PC-9 (cell line): ENCODE data around the gene ROMO1.

ENCODE experiments used
- EZH2 ChIP-seq: fragments of 200-600 bp; sonication (generic); IDR thresholded peaks from 2 replicates; pipeline ENCODE4 v1.8.0; 2017; ENCODE audit warnings: antibody characterized with exemption, low read depth
- TF ChIP-seq, protein P1 (sequence below): fragments of 200-600 bp; sonication (generic); conservative IDR thresholded peaks from 2 replicates; pipeline ENCODE4 v1.6.1; 2017; ENCODE audit warnings: mixed run types, antibody characterized with exemption, mild to moderate bottlenecking, moderate library complexity

DNA sequence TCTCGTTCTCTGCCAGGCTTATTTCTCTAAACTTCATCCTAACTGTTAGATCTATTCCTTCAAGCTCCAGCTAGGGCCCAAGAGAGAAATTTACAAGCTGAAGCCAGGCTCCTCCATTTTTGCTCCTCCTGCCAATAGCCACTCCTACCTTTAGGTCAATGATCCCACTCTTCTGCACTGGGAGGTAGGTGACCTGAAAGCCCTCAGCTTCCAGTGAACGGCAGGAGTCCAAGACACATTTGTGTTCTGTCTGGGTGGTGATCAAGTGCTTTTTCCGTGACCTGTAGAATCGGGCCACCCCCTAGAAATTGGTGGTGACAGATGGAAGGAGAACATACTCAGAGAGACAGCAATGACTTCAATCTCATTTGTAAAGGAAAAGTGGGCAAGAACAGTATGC lies 8.9 kb upstream of the ROMO1 start:
- TF ChIP-seq, protein P1, sequence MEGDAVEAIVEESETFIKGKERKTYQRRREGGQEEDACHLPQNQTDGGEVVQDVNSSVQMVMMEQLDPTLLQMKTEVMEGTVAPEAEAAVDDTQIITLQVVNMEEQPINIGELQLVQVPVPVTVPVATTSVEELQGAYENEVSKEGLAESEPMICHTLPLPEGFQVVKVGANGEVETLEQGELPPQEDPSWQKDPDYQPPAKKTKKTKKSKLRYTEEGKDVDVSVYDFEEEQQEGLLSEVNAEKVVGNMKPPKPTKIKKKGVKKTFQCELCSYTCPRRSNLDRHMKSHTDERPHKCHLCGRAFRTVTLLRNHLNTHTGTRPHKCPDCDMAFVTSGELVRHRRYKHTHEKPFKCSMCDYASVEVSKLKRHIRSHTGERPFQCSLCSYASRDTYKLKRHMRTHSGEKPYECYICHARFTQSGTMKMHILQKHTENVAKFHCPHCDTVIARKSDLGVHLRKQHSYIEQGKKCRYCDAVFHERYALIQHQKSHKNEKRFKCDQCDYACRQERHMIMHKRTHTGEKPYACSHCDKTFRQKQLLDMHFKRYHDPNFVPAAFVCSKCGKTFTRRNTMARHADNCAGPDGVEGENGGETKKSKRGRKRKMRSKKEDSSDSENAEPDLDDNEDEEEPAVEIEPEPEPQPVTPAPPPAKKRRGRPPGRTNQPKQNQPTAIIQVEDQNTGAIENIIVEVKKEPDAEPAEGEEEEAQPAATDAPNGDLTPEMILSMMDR: no peak
- TF ChIP-seq EZH2: no peak
